Cardiac muscle cell (in vitro differentiated cells and primary cell): ENCODE data around the gene MCOLN1. TPM values are rescaled to one million over a fixed set of nuclear protein-coding genes. Genes with fewer than 3 reads are reported as not detected.
A peak's percentile ranks its signal among the peaks of the same experiment; 100 is the strongest.

Source experiments
- DNase-seq, 2 donors: peaks; one replicate each; pipeline versions ENCODE4 v3.0.0 to v3.0.0-alpha.2; 2010 to 2017; ENCODE audit warnings: low read depth in 1 of 2, low spot score in 1 of 2
- H3K27ac ChIP-seq: fragments of 200-600 bp; sonication (generic); 2 replicates; pipeline ENCODE4 v1.5.1; 2016
- H3K27me3 ChIP-seq: fragments of 200-600 bp; sonication (generic); 2 replicates; pipeline ENCODE4 v1.6.0; 2016; ENCODE audit warnings: control low read depth
- H3K36me3 ChIP-seq: fragments of 200-600 bp; sonication (generic); 2 replicates; pipeline ENCODE4 v1.5.1; 2016; ENCODE audit warnings: control low read depth
- H3K4me1 ChIP-seq: fragments of 200-600 bp; sonication (generic); 2 replicates; pipeline ENCODE4 v1.8.1; 2017; ENCODE audit warnings: low read depth, mild to moderate bottlenecking, mixed run types
- H3K4me3 ChIP-seq: fragments of 200-600 bp; sonication (generic); 2 replicates; pipeline ENCODE4 v1.5.1; 2016; ENCODE audit warnings: mild to moderate bottlenecking
- H3K9me3 ChIP-seq: fragments of 200-600 bp; sonication (generic); 2 replicates; pipeline ENCODE4 v1.5.1; 2017; ENCODE audit warnings: low read depth, mild to moderate bottlenecking, control low read depth
- polyA plus RNA-seq: library from polyadenylated mRNA; unstranded; fragments of >200 nt; fragmentation: Nextera tagmentation; extraction: Ambion mirVana; gene quantifications from 2 replicates; pipeline ENCODE4 v1.2.1, GENCODE V29; 2016
- total RNA-seq: library from RNA; depleted of rRNA; stranded (reverse); fragments of >200 nt; gene quantifications from 2 replicates; pipeline ENCODE4 v1.2.3, GENCODE V29; 2016
- TF ChIP-seq, protein P1 (sequence below): IDR thresholded peaks from 2 replicates; pipeline ENCODE4 v1.5.1; 2012; ENCODE audit warnings: low read depth, mild to moderate bottlenecking, low read length

The MCOLN1 gene
- total and polyA plus RNA-seq, 2 experiments from 2014 or later = 5.8 to 24.7 TPM

DNA sequence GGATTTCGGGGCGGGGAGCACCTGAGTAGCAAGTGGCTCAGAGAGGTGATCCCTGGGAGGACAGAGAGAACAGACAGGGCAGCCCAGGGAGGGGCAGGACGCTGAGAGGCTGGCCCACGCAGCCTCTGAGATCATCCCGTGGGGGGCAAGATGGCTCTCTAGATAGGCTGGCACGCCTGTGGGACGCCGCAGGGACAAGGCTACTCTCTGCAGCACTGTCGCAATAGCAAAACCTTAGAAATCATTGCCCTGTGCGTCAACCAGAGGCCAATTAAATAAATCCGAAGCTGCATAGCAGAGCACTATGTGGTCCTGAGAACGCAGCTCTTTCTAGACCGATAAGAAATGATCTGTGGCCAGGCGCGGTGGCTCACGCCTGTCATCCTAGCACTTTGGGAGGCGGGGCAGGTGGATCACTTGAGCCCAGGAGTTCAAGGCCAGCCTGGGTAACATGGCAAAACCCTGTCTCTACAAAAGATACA lies 38.7 kb upstream of the MCOLN1 start:
- Histone ChIP-seq H3K27ac (no peak overlapping the region), H3K9me3 (no peaks in the 10 kb centered on the region), H3K4me3 (no peak overlapping the region), H3K4me1 (peaks cover 4% of the 10 kb centered on the region), H3K27me3 (no peaks in the 10 kb centered on the region), H3K36me3 (no peaks in the 10 kb centered on the region)
- DNase-seq = peak in 1 of 2 donors; percentile 50
- TF ChIP-seq, protein P1, sequence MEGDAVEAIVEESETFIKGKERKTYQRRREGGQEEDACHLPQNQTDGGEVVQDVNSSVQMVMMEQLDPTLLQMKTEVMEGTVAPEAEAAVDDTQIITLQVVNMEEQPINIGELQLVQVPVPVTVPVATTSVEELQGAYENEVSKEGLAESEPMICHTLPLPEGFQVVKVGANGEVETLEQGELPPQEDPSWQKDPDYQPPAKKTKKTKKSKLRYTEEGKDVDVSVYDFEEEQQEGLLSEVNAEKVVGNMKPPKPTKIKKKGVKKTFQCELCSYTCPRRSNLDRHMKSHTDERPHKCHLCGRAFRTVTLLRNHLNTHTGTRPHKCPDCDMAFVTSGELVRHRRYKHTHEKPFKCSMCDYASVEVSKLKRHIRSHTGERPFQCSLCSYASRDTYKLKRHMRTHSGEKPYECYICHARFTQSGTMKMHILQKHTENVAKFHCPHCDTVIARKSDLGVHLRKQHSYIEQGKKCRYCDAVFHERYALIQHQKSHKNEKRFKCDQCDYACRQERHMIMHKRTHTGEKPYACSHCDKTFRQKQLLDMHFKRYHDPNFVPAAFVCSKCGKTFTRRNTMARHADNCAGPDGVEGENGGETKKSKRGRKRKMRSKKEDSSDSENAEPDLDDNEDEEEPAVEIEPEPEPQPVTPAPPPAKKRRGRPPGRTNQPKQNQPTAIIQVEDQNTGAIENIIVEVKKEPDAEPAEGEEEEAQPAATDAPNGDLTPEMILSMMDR = no peak

DNA sequence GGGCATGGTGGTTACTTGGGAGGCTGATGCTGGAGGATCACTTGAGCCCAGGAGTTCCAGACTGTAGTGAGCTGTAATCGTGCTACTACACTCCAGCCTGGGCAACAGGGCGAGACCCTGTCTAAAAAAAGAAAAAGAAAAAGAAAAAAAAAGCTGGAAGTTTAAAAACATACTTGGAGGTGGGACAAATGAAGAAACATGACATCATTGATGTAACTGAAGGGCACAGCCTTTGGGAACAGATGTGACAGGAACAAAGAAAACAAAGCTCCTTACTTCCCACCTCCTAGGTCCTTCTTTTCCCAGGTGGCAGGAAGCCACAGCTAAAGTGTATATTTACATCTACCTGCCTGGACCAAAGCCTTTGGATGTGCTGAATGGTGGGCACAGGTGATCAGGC lies 35.5 kb upstream of the MCOLN1 start:
- Histone ChIP-seq H3K36me3 (no peaks in the 10 kb centered on the region), H3K27me3 (no peaks in the 10 kb centered on the region), H3K9me3 (no peaks in the 10 kb centered on the region), H3K4me3 (no peak overlapping the region), H3K27ac (no peak overlapping the region), H3K4me1 (no peaks in the 10 kb centered on the region)
- TF ChIP-seq, protein P1 = no peak
- no peak for DNase-seq

DNA sequence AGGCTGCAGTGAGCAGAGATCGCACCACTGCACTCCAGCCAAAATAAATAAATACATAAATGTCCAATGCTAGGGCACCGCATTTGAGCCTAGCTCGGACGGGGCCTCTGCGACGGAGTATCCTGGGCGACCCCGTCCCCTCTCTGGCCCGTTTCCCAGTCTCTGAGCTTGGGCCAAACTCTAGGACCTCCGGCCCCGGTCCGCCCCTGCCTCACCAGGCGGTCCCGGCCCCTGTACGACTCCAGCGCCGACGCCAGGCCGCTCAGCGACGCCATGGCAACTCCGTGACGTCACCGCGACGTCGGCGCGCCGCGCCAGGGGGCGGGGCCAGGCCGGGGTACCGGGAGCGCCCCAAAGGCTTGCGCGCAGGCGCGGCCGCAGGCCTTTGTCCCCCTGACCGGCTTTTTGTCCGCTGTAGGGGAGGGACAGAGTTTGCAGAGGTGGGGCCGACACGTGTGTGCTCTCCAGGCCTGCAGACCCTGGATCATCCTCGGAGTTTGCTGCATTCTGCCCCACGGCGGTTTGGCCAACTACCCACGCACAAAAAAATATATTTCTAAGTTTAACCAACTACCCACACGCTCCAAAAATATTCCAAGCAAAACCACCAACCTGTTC lies 33.6 kb upstream of the MCOLN1 start, which contains the start of gene PEX11G:
Gene PEX11G (minus strand): TSS at position 300 of the 618 bp plus-strand sequence. CDS start 25 bp downstream, at position 275.
- Histone ChIP-seq H3K27ac (peak within 1 kb of the TSS; percentile 57), H3K4me3 (peak within 1 kb of the TSS; percentile 44), H3K27me3 (no peaks in the 10 kb centered on the region), H3K4me1 (no peaks in the 10 kb centered on the region), H3K9me3 (no peaks in the 10 kb centered on the region), H3K36me3 (no peaks in the 10 kb centered on the region)
- peak; percentile 92 to 93 for DNase-seq
- TF ChIP-seq, protein P1 = no peak

DNA sequence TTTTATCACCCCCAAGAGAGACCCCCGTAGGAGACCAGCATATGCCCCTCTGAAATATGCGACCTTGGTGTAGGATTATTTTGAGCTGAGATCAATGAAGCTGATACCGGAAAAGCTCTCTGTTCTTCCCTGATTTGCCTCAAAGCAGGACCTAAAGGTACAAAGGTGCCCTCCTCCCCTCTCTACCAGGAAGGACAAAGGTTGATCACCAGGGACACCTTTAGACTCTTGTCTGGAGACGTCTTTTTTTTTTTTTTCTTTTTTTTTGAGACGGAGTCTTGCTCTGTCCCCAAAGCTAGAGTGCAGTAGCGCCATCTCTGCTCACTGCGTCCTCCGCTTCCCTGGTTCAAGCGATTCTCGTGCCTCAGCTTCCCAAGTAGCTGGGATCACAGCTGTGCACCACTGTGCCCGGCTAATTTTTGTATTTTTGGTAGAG lies 32.8 kb upstream of the MCOLN1 start:
- H3K27me3 ChIP-seq = no peaks in the 10 kb centered on the region
- H3K9me3 ChIP-seq = no peaks in the 10 kb centered on the region
- peak overlapping the region; percentile 57 for H3K27ac ChIP-seq
- H3K4me1 ChIP-seq = no peaks in the 10 kb centered on the region
- DNase-seq = no peak
- H3K4me3 ChIP-seq = no peak overlapping the region
- TF ChIP-seq, protein P1 = no peak
- H3K36me3 ChIP-seq = no peaks in the 10 kb centered on the region

DNA sequence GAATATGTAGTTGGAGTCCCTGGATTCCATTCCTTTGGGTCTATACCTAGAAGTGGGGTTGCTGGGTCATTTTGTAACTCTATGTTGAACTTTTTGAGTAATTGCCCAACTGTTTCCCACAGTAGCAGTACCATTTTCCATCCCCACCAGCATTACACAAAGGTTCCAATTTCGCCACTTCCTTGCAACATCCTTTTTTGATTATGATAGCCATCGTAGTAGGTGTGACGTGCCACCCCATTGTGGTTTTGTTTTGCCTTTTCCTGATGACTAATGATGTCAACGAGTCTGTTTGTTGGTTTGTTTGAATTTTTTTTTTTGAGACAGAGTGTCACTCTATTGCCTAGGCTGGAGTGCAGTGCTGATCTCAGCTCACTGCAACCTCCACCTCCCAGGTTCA lies 30.3 kb upstream of the MCOLN1 start:
- peak in 1 of 2 donors; percentile 78 for DNase-seq
- Histone ChIP-seq H3K4me1 (no peaks in the 10 kb centered on the region), H3K27me3 (peaks cover 4% of the 10 kb centered on the region), H3K9me3 (no peaks in the 10 kb centered on the region), H3K4me3 (no peak overlapping the region), H3K36me3 (no peaks in the 10 kb centered on the region), H3K27ac (no peak overlapping the region)
- TF ChIP-seq, protein P1 = no peak
